ENCODE results near the gene EXOC6B.

DNA sequence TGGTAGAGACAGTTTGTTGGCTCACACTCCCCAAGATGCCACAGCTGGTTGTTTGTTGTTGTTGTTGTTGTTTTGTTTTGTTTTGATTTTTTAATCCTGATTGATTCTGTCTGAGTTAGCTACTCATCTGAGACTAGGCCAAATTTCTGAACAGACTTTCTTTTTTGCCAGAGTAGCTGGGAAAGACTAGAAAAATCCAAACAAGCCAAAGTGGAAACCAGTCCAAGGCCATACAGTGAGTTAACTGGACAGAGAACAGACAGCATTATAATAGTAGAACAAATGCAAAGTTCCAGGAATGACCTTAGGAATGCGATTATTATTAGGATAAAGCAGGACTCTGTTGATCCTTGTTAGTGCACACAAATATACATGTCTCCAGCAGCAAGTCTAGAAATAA lies 634.4 kb downstream of the EXOC6B start:
- no peak for TF ChIP-seq CTCF (IDR thresholded peaks at IDR 0.05)
- no peak for TF ChIP-seq POLR2A (IDR thresholded peaks at IDR 0.05)
